HG03571 (cell line): ENCODE data around the gene ANKRD33B.
A peak's percentile ranks its signal among the peaks of the same experiment; 100 is the strongest.

Source experiments
- ATAC-seq: cut with Tn5 transposase; IDR thresholded peaks from one replicate; pipeline ENCODE4 v1.9.1; 2021; ENCODE audit not compliant: unreplicated experiment

ANKRD33B gene

DNA sequence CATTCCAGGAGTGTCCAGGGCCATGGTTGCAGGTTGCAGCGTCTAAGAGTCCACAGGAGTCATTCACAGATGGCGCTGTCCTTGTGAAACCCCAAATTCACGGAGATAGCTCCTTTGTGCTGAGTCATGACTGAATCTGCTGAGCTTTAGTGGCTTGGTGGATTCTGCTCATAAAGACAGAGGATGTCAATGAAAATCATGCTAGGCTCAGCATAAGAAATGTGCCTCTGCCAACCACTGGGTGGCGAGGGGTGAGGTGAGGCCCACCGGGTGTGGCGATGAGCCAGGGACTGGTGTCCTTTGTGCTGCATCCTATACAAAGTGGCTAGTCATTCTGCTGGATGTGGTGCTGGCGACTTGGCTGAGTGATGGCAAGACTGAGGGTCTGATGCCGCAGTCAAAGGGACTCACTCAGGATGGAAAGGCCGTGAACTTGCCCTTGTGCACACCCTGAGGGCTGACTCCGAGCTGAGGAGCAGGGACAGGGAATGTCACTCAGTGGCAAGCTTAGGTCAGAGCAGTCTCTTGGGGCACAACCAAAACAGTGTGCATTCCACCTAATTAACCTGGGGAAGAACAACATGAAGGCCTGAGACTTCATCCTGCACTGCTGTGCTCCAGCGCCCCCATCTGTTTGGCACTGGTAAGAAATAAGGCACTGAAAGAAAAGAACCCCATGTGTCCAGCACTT is 125.7 kb downstream of the ANKRD33B start:
- no peak for ATAC-seq

DNA sequence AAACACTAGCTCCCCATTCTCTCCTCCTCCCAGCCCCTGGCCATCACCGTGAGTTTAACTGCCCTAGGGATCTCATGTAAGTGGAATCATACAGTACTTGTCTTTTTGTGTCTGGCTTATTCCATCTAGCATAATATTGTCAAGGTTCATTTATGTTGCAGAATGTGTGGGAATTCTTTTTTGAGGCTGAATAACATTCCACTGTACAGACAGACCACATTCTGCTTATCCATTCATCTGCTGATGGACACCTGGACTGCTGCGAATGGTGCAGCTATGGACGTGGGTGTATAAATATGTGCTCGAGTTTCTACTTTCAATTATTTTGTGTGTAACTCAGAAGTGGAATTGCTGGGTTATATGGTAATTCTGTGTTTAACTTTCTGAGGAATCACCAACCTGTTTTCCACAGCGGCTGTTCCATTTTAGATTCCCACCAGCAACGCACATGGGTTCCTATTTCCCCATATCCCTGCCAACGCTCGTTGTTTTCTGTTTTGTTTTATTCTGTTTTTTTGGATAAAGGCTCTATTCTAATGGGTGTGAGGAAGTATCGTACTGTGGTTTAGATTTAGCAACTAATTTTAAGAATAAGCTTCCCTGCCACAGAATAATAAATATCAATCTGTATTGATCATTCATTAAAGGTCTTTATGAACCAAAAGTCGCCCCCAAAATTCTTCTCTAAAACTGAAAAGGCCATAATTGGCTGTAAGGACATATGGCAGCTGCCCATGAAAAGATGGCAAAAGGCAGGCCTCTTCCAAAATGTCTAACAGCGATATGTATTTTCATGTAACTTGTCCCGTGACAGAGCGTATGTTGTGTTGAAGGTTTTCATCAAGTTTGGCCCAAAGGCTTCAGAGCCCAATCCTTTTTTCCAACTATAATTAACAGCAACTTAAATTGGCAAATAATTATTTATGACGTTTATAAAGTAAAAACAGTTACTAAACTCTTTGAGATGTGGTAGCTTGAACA is 126.9 kb downstream of the ANKRD33B start:
- no peak for ATAC-seq

DNA sequence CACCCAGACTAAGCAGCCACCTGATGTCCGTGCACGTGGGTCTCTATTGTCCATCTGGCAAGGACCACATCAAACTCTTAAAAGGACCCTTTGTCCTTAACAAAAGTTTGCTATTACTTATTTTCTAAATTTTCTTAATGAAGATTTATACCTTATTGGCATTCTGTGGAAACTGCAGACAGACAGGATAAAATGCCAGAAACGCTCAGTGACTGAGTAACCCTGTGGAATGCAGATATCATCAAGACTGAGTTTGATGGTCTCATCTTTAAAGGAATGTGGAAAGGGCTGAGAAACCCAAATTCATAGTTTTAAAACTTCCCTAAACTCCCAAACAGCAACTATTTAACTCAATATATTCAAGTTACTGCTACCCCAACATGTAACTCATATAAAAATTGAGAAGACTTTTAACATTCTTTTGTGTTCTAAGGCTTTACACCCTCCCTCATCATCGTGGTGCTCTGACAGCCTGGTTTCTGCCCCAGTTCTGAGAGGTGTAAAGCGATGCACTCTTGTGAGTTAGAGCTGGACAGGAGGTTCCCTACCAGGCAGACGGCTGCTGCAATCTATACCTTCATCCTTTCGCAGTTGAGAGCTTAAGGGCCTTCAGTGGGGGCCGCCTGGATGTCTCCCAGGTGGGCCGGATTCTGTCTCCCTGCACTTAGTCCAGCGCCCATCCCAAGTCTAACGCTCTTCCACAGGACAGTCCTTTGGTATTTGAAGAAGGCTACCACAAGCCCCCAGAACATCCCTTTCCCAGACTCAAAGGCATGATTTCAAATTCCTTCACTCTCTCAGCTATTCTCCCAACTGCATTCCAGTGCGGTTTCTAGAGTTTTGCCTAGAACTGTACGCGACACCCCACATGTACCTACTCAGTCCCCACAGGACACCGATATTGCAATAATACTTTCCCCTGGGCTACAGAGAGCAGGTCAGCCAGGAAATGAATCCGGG is 128.2 kb downstream of the ANKRD33B start:
- no peak for ATAC-seq

DNA sequence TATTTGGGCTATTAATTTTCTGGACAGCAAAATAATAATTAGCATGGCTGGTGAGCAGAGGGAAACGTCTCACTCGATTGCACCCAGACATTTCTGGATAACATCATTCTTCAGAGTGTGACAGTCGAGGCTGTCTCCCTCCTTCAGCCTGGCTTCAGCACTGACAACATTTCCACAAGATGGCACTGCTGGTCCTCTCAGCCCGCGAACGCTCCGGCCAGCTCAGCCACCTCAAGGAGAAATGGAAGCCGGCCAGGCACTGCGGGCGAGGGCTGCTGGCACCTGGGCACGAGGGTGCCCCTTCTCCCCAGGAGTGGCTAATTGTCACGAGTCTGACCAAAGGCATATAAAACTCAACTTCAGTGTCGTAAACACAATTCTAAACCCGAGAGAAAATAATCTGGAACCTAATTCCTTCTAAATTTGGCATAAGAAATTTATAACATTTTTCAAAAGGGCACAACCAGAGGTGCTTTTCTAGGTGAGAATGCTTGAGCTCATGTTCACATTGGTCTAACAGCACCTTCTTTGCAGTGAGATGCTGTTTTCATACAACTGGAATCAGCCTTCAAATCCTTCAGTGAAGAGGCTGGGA is 131.3 kb downstream of the ANKRD33B start:
- peak; percentile 47 for ATAC-seq

DNA sequence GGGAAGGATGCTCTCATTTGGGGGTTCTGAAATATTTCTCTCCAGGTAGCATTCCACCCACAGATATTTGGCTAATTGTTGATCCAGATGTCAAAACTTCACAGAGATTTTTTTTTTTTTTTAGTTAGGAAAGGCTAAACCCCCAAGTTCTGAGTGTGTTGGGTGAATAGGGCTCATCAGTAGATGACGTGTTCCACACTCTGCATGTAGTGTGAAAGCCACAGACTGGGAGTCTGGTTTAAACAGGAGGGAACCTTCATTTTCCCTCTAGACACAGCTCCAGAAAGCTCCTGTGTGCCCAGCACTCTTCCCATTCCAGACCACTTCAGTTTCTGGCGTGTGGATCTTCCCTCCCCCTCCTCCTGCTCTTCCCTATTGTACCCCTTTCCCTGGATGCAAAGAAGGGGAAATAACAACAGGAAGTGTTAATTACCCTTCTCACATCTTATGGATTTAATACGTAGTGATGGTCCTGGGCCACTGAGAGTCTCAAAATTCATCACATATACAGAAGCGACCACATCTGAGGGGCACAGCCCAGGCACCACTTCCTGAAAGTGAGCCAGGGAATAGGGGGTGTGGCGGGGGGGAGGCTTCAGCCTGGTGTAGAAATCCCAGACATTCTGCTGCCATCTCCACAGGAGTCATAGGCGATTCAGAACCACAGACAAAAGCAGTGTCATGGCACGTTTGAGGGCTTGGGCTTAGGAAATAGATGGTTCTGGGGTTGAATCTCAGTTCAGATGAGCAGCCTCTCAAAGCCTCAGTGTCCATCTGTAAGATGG is 132.1 kb downstream of the ANKRD33B start:
- ATAC-seq: no peak

DNA sequence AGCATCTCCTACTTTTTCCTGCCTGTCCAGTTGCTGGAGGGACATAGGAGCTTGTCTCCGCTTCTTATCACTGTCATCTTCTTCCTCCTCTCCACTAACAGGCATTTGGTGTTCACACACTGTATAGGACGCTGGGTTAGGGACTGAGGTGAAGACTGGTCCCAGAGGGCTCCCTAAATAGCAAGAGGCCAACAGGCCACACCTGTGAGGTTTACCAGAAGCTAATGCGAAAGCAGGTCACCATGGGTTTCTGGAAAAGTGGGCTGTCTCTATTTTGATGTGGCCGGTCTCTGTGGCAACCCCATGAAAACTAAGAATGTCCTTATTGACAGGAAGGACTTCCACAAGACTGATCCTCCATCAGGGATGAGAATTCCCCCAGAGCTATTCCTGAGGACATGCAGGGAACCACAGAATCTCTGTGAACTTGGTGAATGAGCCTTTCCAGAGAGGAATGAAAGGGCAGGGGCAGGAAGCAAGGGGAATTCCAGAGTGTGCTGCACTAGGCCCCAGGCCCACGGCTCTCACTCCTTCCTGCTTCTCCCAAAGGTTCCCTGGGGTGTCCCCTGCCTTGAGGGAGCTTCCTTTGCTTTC is 135.5 kb downstream of the ANKRD33B start:
- peak; percentile 59 for ATAC-seq

DNA sequence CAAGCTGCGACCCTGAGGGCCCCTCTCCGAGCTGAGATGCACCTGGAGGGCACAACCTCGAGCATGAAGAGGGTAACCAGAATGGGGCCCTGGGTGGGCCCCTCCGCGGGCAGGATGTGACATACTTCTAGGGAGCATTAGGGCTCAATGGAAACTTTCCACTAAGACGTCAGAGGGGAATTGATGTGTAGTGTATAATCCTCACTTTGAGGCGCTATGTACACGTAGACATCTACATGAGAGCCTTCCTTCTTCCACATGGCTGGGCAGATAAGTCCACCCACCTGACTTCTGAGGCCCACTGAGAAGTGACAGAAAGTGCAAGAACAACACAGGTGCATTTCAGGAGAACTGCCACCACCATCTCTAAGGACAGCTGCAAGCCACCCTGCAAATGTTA is 136.1 kb downstream of the ANKRD33B start:
- ATAC-seq: peak; percentile 45

DNA sequence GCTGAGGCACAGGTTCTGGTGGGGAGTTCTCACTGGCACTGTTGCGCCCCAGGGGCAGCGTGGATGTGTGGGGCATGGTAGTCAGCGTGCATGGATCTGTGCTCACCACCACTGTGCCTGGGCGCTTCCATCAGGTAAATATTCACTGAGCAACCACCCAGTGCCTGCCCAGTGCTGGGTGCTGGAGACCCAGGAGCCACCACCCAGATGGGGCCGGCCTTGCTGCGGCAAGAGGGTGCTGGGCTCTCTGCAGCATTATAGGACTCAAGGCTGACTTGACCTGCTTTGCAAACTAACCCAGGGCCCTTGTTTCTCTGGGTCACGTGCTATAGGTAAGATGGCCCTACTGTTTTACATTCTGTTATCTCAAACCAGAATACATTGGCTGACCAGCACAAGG is 136.6 kb downstream of the ANKRD33B start:
- no peak for ATAC-seq

DNA sequence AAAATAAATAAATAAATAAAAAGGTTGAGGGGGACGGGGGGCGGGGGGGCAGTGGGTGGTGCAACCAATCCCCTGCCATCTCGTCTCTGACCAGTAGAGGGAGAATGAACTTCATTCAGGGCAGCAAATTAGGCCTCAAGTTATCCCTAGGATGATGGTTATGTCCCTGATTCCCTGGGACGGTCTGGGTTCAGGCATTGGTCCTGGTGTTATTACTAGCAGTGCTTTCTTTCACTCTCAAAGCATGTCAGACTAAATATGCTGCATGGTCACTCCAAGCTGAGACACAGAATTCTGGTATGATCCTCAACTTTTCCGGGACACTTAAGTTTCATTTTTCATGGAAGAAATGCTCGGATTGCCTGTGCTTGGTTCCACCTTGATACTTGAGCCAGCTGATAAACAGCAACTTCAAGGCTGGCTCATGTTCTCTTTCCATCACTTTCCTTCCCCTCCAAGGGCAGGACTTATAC is 137.7 kb downstream of the ANKRD33B start:
- no peak for ATAC-seq

DNA sequence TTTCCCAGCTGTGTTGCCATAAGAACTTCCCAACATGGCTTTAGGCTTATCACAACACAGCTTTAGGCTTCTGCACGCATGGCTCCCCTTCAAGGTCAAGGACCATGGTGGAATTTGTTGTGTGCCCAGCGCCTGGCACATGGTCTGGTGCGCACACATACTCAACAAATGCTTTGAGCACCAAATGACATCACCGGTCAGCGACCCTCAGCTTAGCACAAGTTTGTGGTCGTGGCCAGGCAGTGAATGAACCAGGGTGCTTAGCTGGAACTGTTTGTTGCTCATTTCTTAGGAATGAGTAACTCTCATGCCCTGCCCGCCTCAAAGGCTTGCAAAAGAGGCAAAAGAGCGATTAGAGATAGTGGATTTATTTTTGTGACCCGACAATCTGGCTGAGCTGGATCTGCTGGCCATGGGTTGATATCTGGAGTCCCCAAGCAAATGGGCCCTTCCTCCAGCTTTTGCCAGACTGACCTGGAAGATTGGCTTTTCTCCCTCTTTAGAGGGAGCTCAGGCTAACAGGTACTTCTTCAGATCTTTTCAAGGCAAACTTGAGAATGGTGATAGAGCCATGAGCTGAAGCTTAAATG is 138.3 kb downstream of the ANKRD33B start:
- ATAC-seq: no peak

DNA sequence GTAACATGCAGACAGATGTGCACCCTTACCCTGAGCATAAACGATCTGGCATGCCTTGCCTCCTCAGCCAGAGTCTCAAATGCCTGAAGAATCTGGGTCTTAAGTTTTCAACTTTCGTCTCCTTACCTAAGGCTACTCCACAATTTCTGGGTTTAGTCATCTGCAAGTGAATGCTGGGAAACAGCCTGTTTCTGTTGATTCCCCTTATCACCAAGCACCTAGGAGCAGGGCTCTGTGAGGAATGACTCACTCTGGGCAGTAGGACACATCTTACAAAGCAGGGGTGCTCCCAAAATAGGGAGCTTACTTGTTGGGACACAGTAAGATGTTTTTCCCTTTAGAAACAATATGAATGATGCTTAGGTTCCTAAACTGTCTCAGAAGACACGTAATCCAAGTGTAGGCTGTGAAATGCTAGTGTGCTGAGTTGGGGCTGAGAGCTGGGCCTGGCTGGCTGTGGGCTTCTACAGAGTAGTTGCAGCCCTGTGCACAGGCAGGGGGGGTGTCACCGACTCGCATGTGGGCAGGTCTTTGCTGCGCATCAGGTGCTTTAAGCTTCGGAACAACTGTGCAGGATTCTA is 139.1 kb downstream of the ANKRD33B start:
- no peak for ATAC-seq

DNA sequence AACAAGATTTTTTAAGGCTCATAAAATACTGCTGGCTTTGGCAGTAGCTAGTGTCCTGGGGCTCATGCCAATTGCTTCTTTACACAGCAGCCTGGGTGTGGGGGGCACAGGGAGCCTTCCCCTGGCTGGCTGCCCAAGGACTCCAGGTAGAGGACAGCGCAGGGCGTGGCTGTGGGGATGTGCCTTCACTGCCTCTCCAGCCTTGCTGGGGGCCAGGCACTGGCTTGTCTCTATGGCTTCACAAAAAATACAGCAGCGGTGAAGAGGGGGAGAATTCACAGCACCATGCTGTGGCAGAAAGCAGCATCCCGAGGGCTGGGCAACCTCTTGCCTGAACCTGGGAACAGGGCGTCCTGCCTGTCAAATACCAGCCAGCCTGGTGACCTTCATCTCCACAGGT is 139.8 kb downstream of the ANKRD33B start:
- no peak for ATAC-seq

DNA sequence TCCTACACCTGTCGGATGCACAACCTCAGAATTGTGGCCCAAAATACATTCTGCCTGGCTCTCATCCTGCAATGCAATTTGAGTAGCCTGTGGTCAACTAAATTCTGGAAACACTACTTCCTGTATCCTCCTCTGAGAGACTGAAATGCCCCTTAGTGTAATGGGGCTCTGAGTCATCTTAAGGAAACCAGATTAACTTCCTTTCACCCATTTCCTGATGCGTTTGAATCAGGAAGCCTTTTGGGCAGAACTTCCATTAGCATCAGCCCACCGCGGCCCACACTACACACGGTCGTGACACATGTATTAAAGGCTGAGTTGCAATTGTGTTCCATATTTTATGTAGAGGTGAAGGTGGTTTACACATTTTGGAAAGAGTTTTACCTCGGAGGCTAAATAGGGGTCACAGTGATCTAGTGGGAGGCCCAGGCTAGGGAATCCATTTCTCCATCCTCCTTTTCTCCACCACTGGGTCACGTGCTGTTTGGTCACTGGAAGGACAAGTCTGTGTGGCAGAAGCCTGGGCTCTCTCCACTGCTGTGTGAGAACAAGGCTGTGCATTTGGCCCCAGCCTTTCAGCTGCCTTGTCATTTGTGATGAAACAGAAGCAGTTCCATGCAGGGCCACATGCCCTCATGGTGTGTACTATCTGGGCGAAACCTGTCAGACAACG is 141.2 kb downstream of the ANKRD33B start:
- ATAC-seq: peak; percentile 35

DNA sequence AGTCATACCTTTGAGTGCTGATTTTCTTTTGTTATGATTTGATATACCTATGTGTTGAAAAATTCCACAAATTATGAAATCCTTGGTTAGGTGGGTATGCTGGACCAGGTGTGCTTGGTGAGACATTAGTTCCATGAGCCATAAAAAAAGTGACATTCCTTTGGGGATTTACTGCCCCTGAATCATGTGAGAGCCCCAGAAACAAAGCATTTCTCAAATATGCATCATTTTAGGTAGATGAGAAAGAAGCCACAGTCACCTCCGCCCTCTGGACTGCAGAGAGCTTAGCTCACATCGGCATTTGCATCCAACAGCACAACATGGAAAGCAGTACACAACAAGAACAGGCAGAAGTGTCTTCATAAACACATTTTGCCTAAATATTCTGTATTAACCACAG is 141.9 kb downstream of the ANKRD33B start:
- no peak for ATAC-seq

DNA sequence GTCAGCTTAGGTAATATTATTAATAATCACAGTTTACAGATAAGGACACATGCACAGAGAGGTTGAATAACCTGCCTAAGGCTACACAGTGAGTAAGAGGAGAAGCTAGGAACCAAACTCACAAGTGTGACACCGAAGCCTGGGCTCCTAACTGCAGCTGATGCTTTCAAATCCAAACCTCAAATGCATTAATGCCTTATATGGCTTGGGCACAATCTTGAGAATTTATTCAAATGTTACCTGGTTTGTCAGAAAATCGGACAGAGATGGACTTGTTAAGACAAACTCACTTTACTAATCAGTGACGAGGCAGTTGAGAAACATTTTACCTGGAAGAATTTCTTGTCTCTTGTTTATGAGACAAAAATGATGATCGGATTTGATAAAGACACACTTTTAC is 142.5 kb downstream of the ANKRD33B start:
- no peak for ATAC-seq
